HL-60/S4 treated with retinoic acid at 250 ng/mL for 4 days and 3 days (cell line): Measurements from ENCODE around the gene KCNA10.

Source experiments
- in situ Hi-C: fragments of 300-500 bp; cut with MboI; formaldehyde crosslinking; loops from 2 replicates; pipeline ENCODE4 v1.7.0; 2022; ENCODE audit warnings: low sequenced_read_pairs

KCNA10 gene

DNA sequence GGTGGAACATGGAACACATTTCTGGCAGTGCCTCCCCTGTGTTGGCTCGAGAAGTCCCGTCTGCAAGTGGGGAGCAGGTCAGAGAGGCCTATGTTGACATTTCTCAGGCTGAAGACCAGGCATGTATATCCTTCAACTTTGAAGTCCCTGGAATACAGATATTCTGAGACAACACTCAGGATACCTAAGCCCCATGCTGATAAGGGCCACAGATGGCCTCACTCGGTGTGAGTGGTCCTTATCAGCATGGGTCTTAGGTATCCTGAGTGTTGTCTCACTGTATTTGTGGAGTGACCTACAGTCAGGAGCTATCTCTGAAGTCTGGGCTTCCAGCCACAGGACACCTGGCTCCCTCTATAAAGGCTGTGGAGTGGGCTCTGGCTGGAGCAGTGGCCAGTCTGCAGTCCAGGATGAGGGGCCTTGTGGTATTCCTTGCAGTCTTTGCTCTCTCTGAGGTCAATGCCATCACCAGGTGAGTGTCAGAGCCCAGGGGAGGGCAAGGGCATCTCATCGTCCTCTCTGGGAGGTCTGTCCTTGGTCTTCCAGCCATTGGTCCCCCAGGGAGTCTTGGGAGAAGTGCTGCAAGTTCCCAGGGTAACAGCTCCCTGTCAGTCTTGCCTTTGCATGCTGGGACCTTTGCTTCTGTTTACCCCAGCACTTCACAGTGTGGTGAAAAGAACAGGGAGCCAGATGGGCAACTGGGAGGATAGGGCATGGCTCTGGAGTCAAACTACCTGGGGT is 38.4 kb downstream of the KCNA10 start:
- in situ Hi-C loops: no loop called here

DNA sequence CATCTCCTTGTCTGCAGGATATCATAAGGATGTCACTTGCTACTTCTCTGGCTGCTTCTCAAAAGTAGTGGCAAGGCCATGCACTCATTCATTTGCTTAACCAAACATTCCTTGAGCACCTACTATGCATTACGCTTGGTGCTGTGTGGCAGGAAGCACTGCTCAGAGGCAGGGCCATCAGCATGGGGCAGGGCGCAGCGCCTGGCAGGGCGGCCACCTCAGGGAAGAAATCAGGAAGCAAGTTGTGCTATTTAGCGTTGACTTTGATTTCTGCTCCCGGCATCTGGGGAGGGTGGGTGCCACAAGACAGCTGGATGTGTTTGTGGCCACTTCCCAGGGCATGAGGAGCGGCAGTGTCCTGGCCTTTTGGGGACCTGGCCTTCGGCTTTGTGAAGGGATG is 40.1 kb downstream of the KCNA10 start:
- in situ Hi-C loops: no loop called here

DNA sequence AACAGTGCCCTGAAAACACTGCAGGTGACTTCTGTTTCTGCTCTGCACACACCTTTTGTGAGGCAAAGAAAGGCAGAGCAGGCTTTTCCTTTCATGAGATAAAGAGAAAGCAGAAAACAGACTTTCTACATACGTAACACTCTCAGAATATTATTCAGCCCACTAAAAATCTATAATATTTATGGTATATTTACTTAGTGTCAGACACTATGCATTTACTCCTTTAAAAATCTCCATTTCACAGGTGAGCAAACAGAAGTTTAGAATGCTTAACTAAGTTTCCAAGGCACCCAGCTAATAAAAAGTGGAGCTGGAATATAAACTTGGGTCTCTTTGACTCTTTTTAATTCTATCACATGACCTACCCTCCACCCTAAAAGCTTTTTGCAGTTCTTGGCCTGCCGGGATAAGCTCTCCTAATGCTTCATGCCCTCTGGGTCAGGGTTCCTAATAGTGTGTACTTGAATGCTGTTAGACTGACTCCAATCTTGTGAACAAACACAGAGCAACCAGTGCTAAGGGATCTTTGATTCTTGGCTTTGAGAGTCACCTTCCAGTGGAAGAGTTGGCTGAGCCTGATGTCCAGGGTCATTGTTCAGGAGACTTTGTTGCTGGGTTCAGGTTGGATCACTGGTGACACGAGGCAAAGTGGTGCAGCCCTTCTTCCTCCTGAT is 40.9 kb downstream of the KCNA10 start:
- in situ Hi-C loops: no loop called here

DNA sequence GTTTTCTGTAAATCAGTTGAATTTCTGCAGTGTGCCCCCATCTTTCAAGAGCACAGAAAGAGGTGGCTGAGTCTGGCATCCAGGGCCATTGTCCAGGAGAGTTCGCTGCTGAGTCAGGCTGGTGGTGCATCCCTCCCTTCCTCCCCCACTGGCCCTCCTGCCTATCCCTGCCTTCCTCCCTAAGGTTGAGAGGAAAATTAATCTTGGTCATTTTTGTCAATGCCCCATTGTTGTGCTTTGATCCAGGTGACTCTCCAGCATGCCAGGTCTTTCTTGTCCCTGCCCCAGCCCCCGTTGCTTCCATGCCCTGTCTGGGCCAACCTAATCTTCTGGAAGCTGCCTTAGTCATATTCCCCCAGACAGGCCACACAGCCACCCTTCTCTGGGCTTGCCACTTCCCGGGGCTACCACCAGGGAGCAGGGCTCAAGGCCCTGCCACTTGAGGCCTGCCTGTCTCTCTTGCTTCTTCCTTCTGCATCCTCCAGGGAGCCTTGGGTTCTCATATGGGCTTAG is 41.5 kb downstream of the KCNA10 start:
- in situ Hi-C loops: no loop called here

DNA sequence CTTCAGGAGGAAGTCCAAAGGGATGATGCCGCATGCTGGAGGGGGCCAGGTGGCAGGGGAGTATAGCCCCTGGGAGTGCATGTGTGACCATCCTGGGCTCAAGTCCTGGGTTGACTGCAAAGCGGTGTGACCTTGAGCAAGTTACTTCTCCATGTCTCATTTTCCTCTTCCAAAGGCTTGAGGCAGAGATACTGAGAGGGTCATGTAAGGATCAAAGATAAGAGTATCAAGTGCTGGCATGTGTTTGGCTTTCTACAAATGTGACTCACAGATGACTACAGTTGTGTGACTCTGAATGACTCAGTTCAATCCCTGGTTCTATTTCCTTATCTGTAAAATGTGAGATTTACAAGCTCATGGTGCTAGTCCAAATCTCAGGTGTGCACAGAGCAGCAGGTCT is 41.9 kb downstream of the KCNA10 start:
- in situ Hi-C loops: no loop called here

GRCh38 chr1:110476028-110476765 is 42.8 kb downstream of the KCNA10 start:
- in situ Hi-C loops: no loop called here

DNA sequence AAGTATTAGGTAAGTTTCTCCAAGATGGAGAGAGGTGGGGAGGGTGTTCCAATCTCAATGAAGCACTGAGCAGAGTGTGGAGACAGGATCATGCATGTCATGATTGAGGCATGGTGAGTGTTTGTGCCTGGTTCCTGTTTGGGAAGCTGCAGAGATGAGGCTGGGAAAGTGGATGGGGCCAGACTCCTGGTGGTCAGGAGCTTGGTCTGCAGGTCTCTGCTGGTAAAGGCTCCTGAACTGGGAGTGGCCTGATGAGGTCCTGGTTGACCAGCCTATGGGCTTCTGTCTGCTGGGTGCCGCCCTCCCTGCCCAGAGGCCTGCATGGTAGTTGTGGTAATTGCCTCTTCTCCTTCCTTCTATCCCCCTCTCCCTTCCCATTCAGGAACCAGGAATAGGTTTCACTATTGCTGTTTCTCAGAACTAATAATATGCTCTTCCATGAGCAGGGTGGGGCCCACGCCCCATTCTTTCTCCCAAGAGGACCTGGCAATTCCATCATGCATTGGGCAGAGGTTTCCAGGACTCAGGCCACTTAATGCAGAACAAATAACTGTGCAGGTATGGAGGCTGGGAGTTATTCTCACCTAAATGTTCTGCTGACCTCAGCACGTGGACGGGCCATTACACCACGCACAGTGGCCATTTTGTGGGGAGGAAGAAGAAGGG is 43.5 kb downstream of the KCNA10 start:
- in situ Hi-C loops: no loop called here

DNA sequence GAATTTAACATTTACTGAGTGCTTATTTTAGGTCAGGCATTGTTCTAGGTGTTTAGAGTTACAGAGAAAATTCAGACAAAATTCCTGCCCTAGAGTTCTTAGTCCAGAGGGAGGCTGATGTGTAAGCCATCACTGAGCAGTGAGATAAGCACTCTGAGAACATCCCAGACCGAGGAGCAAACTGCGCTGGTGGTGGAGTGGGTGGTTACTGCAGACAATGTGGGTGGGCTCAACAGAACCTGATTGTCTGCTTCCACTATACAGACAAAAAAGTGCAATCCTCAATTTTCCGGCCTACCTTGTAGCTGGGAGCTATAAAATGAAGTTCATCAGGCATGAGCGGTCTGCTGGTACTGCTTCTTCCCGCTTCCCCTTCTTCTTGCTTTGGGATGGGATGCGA is 44.5 kb downstream of the KCNA10 start:
- in situ Hi-C loops: no loop called here

DNA sequence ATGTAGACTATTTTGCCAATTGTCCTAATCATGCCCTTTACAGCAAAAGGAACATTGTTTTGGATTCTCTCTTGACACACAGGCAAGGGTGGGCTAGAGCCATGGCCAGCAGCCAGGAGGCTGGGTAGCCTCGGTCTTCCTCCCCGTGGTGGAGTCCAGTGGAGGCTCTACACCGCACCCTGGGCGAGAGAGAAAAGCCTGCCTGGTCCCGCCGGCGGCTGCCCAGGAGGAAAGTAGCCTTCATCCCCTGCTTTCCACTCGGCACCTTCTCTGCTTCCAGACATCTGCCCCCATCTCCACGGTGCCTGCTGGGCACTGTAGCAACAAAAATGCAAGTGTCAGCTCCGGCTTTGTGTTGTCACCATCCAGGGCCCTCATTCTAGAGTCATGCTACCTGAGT is 46.4 kb downstream of the KCNA10 start:
- in situ Hi-C loops: no loop called here

- in situ Hi-C loops: no loop called here
Measured at GRCh38 chr1:110471131-110471530, 47.8 kb downstream of the KCNA10 start.
